DND-41 (cell line): ENCODE data around the gene PHLDB2.

Experiments used
- CTCF ChIP-seq: IDR thresholded peaks from 2 replicates; pipeline ENCODE4 v1.5.1; 2012; ENCODE audit warnings: borderline replicate concordance, low read length, moderate library complexity, mild to moderate bottlenecking; ENCODE audit not compliant: poor library complexity, severe bottlenecking; ENCODE audit errors: extremely low read depth
- EZH2 ChIP-seq: IDR thresholded peaks from 3 replicates; pipeline ENCODE4 v1.6.1; 2012; ENCODE audit warnings: borderline replicate concordance, low read depth, mild to moderate bottlenecking, moderate library complexity, low read length, inconsistent platforms; ENCODE audit not compliant: severe bottlenecking

DNA sequence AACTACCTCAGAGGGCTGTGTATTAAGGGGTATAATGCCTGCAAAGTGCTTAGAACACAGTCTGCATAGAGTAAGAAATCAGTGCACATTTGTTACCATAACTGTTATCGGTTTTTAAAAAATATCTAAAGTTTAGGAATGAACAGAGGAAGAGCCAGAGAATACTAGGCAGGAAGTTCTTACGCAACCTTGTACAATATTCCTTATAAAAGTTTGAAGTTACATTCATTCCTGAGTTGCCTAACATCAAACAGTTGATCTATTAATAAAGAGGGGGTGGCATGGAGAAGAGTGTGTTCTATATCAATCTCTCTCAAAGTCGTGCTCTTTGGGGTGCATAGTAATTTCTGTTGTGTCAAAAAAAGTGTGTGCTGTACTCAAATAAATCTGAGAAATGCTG is 22.0 kb upstream of the PHLDB2 start:
- TF ChIP-seq CTCF, result no peak
- TF ChIP-seq EZH2, result no peak
